HepG2 (cell line): ENCODE results near the gene CLPX. TPM values are rescaled to one million over a fixed set of nuclear protein-coding genes. Genes with fewer than 3 reads are reported as not detected.

Experiments
- CBX2 ChIP-seq, 2 experiments: fragments of 200-600 bp in 1 of 2; sonication (generic); formaldehyde crosslinking in 1 of 2; IDR thresholded peaks; 2 replicates each; pipeline versions ENCODE4 v1.7.0 to v1.8.1; 2018 to 2022; ENCODE audit warnings: low read depth in 2 of 2, low read length in 1 of 2, mild to moderate bottlenecking in 1 of 2, missing genetic modification reagents in 1 of 2
- DR1 ChIP-seq: sonication (generic); formaldehyde crosslinking; IDR thresholded peaks from 2 replicates; pipeline ENCODE4 v1.8.0; 2021; ENCODE audit warnings: mild to moderate bottlenecking, missing genetic modification reagents, inconsistent platforms
- EHMT2 ChIP-seq: fragments of 200-600 bp; sonication (generic); IDR thresholded peaks from 2 replicates; pipeline ENCODE4 v1.7.0; 2017; ENCODE audit warnings: antibody characterized with exemption, low read depth, low read length, borderline replicate concordance
- ERF ChIP-seq: IDR thresholded peaks from 2 replicates; pipeline ENCODE4 v1.6.1; 2018; ENCODE audit warnings: missing biosample characterization, missing genetic modification reagents
- FOSL1 ChIP-seq: sonication (generic); formaldehyde crosslinking; IDR thresholded peaks from 2 replicates; pipeline ENCODE4 v1.9.0; 2021; ENCODE audit warnings: missing genetic modification reagents, borderline replicate concordance
- FOSL2 ChIP-seq: sonication (generic); formaldehyde crosslinking; IDR thresholded peaks from 2 replicates; pipeline ENCODE4 v1.4.0; 2020; ENCODE audit warnings: missing genetic modification reagents
- HCFC1 ChIP-seq: fragments of 150-350 bp; IDR thresholded peaks from 2 replicates; pipeline ENCODE4 v1.6.1; 2014; ENCODE audit warnings: low read depth, low read length
- IKZF4 ChIP-seq: sonication (generic); formaldehyde crosslinking; IDR thresholded peaks from 2 replicates; pipeline ENCODE4 v1.5.1; 2020; ENCODE audit warnings: borderline replicate concordance, mild to moderate bottlenecking, low read depth, missing genetic modification reagents; ENCODE audit errors: not compliant biosample characterization
- IRX3 ChIP-seq: sonication (generic); formaldehyde crosslinking; IDR thresholded peaks from 2 replicates; pipeline ENCODE4 v1.8.1; 2023; ENCODE audit warnings: mild to moderate bottlenecking, low read depth, missing genetic modification reagents, borderline replicate concordance
- KLF9 ChIP-seq: IDR thresholded peaks from 2 replicates; pipeline ENCODE4 v1.6.1; 2016; ENCODE audit warnings: low read depth
- MAFG ChIP-seq: sonication (generic); formaldehyde crosslinking; IDR thresholded peaks from 2 replicates; pipeline ENCODE4 v1.5.1; 2020; ENCODE audit warnings: mild to moderate bottlenecking, missing genetic modification reagents
- NFAT5 ChIP-seq: sonication (generic); formaldehyde crosslinking; IDR thresholded peaks from 2 replicates; pipeline ENCODE4 v1.4.0; 2020; ENCODE audit warnings: missing genetic modification reagents
- ZMYM4 ChIP-seq: sonication (generic); formaldehyde crosslinking; IDR thresholded peaks from 2 replicates; pipeline ENCODE4 v1.8.1; 2023; ENCODE audit warnings: mild to moderate bottlenecking, missing genetic modification reagents
- ZNF367 ChIP-seq: sonication (generic); formaldehyde crosslinking; IDR thresholded peaks from 2 replicates; pipeline ENCODE4 v1.4.0; 2020; ENCODE audit warnings: missing genetic modification reagents, borderline replicate concordance
- ZNF44 ChIP-seq: sonication (generic); formaldehyde crosslinking; IDR thresholded peaks from 2 replicates; pipeline ENCODE4 v1.5.1; 2020; ENCODE audit warnings: mild to moderate bottlenecking, missing genetic modification reagents
- ZNF552 ChIP-seq: sonication (generic); formaldehyde crosslinking; IDR thresholded peaks from 2 replicates; pipeline ENCODE4 v1.9.0; 2022; ENCODE audit warnings: missing genetic modification reagents, mild to moderate bottlenecking, borderline replicate concordance
- ZNF839 ChIP-seq: sonication (generic); formaldehyde crosslinking; IDR thresholded peaks from 2 replicates; pipeline ENCODE4 v1.4.0; 2020; ENCODE audit warnings: missing genetic modification reagents, mild to moderate bottlenecking, borderline replicate concordance
- ZNF878 ChIP-seq: sonication (generic); formaldehyde crosslinking; IDR thresholded peaks from 2 replicates; pipeline ENCODE4 v1.8.1; 2023; ENCODE audit warnings: mild to moderate bottlenecking, missing genetic modification reagents, moderate library complexity
- polyA plus RNA-seq, 8 experiments: library from polyadenylated mRNA; depleted of rRNA in 3 of 8; stranded (reverse) in 7 of 8; unstranded in 1 of 8; fragments of >200 nt; fragmentation: Illumina TruSeq in 4 of 8; extraction: Trizol in 4 of 8; gene quantifications; 2 replicates each; pipeline versions ENCODE4 v1.2.1 to v1.2.3, GENCODE V29; 2011 to 2016; ENCODE audit warnings: low read depth in 4 of 8, missing spikeins in 1 of 8, mixed read lengths in 1 of 8; ENCODE audit not compliant: insufficient read depth in 1 of 8
- total RNA-seq, 5 experiments: library from RNA; depleted of rRNA; stranded (reverse); fragments of >200 nt; fragmentation: Illumina TruSeq; extraction: Trizol; gene quantifications; 2 replicates each; pipeline ENCODE4 v1.2.3, GENCODE V29; 2016; ENCODE audit warnings: low read depth in 1 of 5
- TF ChIP-seq, protein P1 (sequence below): sonication (generic); formaldehyde crosslinking; IDR thresholded peaks from 2 replicates; pipeline ENCODE4 v1.8.1; 2022; ENCODE audit warnings: low read depth, mild to moderate bottlenecking, missing genetic modification reagents
- TF ChIP-seq, protein P2 (sequence below): IDR thresholded peaks from 2 replicates; pipeline ENCODE4 v1.6.1; 2016; ENCODE audit warnings: mild to moderate bottlenecking, missing biosample characterization, missing genetic modification reagents

CLPX gene
- total and polyA plus RNA-seq, 2 of the 13 experiments (the other 11 are each of a cell fraction or from before 2014, with no cell fraction given): 33.9 to 61.3 TPM

GRCh38 chr15:65133548-65134200, 51.5 kb downstream of the CLPX start, which contains the start of gene PDCD7 (continued):
- TF ChIP-seq NFAT5 (CRISPR knock-in tag): no peak
- TF ChIP-seq ERF: peak; percentile 56
- no peak for TF ChIP-seq EHMT2
- peak; percentile 58; the same call in 1 of the 2 replicates for TF ChIP-seq ZMYM4 (CRISPR knock-in tag)
- TF ChIP-seq, protein P1, sequence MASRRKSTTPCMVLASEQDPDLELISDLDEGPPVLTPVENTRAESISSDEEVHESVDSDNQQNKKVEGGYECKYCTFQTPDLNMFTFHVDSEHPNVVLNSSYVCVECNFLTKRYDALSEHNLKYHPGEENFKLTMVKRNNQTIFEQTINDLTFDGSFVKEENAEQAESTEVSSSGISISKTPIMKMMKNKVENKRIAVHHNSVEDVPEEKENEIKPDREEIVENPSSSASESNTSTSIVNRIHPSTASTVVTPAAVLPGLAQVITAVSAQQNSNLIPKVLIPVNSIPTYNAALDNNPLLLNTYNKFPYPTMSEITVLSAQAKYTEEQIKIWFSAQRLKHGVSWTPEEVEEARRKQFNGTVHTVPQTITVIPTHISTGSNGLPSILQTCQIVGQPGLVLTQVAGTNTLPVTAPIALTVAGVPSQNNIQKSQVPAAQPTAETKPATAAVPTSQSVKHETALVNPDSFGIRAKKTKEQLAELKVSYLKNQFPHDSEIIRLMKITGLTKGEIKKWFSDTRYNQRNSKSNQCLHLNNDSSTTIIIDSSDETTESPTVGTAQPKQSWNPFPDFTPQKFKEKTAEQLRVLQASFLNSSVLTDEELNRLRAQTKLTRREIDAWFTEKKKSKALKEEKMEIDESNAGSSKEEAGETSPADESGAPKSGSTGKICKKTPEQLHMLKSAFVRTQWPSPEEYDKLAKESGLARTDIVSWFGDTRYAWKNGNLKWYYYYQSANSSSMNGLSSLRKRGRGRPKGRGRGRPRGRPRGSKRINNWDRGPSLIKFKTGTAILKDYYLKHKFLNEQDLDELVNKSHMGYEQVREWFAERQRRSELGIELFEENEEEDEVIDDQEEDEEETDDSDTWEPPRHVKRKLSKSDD (CRISPR knock-in tag): 0 out of 2 replicates have a peak, but pooled peaks have one; percentile 40
- TF ChIP-seq HCFC1: peak; percentile 45; the same call in 1 of the 2 replicates
- TF ChIP-seq CBX2 (IDR thresholded peaks at IDR 0.05; ENCODE audit: low read depth, low read length): no peak
- no peak for TF ChIP-seq CBX2 (CRISPR knock-in tag; IDR thresholded peaks at IDR 0.05; ENCODE audit: low read depth)
- peak; percentile 57; the same call in 1 of the 2 replicates for TF ChIP-seq DR1 (CRISPR knock-in tag)
- TF ChIP-seq IKZF4 (CRISPR knock-in tag): no peak
- TF ChIP-seq, protein P2, sequence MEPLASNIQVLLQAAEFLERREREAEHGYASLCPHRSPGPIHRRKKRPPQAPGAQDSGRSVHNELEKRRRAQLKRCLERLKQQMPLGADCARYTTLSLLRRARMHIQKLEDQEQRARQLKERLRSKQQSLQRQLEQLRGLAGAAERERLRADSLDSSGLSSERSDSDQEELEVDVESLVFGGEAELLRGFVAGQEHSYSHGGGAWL (CRISPR knock-in tag): no peak; the same call in 1 of the 2 replicates
- TF ChIP-seq IRX3 (CRISPR knock-in tag): no peak
- TF ChIP-seq ZNF878: peak; percentile 60; the same call in 1 of the 2 replicates
- TF ChIP-seq FOSL2: peak; percentile 43; the same call in 1 of the 2 replicates
- TF ChIP-seq FOSL1 (CRISPR knock-in tag): no peak
- TF ChIP-seq KLF9 (CRISPR knock-in tag): 0 out of 2 replicates have a peak, but pooled peaks have one; percentile 76
- no peak for TF ChIP-seq ZNF367 (CRISPR knock-in tag)
- no peak for TF ChIP-seq MAFG (CRISPR knock-in tag)
- no peak for TF ChIP-seq ZNF839 (CRISPR knock-in tag)
- no peak for TF ChIP-seq ZNF552 (CRISPR knock-in tag)
- TF ChIP-seq ZNF44 (CRISPR knock-in tag): no peak
